Fibroblast of gingiva (primary cell): ENCODE data around the gene HYAL3.

Source experiments
- DNase-seq: peaks from one replicate; pipeline ENCODE4 v3.0.0-alpha.2; 2011; ENCODE audit warnings: low read depth

HYAL3 gene

GRCh38 chr3:50298836-50299637 is at the start of gene HYAL3, which contains the start of gene NAA80:
HYAL3 (minus strand) TSS chr3:50299405; CDS start chr3:50295602, 3,803 bp downstream.
NAA80 (minus strand) TSS chr3:50299405; CDS start chr3:50297463, 1,942 bp downstream.
- peak; percentile 100 for DNase-seq

- DNase-seq: peak; percentile 52
Observed at GRCh38 chr3:50347187-50347813, 48.1 kb upstream of the HYAL3 start.

GRCh38 chr3:50345586-50346234 is 46.5 kb upstream of the HYAL3 start, which contains the start of gene ZMYND10:
ZMYND10 (minus strand) TSS chr3:50345732; CDS start chr3:50345579, 153 bp downstream.
- peak; percentile 29 for DNase-seq

DNA sequence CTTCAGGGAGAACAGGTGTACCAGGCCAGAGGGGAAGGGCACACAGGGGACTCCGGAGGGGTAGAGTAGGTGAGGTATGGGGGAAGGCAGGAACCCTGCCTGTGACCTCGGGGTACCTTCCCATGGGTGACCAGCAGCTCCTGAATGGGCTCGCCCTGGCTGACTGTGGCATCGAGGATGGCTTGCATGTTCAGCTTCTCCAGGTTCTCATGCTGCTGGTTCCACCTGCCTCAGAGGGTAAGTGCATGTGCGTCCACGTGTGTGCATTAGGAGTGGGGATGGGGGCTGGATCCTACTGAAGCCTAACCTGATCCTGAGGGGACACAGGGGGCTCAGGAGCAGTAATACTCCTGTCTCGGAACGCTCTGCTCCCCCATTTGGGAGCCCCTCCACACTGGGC is 45.8 kb upstream of the HYAL3 start:
- no peak for DNase-seq

GRCh38 chr3:50342813-50343633 is 43.8 kb upstream of the HYAL3 start:
- DNase-seq: no peak

- no peak for DNase-seq
Observed at GRCh38 chr3:50341996-50342650, 42.9 kb upstream of the HYAL3 start.

DNA sequence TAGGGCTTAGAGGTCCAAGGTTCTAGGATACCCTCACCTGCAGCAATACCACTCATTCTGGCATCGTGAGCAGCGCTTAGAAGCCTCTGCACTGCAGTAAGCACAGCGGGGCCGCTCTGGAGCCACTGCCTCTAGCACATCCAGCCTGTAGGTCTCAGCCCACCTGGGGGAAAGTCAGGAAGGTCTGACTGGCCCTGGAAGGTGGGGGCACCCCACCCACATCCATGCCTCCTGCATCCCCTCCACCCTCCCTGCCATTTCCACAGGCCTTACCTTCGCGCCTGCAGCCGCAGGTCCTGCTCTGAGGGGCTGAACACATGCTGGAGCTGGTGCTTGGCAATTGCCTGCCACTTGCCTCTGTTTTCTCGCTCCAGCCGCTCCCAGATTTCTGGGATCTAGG is 42.3 kb upstream of the HYAL3 start:
- DNase-seq: no peak

- DNase-seq: peak; percentile 66
Observed at GRCh38 chr3:50340448-50341329, 41.5 kb upstream of the HYAL3 start, which contains the start of gene RASSF1. RASSF1 (minus strand) TSS chr3:50340836; CDS start chr3:50340805, 31 bp downstream.

DNA sequence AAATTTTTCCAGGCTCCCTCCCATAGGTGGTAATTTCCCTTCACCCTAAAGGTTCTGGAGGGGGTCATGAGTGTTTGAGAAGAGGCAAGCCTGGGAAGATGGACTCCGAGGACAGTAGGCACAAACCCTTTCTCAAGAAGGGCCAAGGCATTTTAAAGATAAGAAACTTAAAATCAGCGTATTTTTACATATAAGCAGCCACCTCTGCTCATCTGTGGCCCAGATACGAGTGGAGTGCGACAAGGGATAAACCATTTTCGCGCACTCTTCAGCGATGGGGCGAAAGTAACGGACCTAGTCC is 40.9 kb upstream of the HYAL3 start:
- no peak for DNase-seq

DNA sequence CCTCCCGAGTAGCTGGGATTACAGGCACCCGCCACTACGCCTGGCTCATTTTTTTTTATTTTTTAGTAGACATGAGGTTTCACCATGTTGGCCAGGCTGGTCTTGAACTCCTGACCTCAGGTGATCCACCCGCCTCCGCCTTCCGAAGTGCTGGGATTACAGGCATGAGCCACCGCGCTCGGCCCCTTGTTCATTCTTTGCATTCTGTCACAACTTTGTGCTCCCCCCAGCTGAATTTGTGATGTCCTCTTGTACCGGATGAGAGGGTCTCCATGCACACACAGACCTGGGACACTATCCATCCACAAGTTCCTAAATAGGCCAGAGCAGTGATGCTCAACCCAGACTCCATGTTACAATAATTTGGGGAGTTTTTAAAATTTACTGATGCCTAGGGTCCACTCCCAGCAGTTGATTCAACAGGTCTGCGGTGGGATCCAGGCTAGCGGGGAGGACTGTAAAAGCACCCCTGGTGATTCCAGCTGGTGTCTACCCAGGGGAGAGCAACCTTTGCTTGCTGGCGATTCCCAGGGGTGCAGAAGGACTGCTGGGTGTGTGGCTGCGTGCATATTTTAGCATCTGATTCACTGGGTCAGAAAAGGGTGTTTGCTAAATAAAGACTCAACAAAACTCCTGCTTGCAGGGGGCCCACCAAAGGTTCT is 40.4 kb upstream of the HYAL3 start:
- DNase-seq: peak; percentile 45

GRCh38 chr3:50338965-50339364 is 39.8 kb upstream of the HYAL3 start:
- no peak for DNase-seq

- DNase-seq: peak; percentile 100
Observed at GRCh38 chr3:50337175-50337861, 38.1 kb upstream of the HYAL3 start.

DNA sequence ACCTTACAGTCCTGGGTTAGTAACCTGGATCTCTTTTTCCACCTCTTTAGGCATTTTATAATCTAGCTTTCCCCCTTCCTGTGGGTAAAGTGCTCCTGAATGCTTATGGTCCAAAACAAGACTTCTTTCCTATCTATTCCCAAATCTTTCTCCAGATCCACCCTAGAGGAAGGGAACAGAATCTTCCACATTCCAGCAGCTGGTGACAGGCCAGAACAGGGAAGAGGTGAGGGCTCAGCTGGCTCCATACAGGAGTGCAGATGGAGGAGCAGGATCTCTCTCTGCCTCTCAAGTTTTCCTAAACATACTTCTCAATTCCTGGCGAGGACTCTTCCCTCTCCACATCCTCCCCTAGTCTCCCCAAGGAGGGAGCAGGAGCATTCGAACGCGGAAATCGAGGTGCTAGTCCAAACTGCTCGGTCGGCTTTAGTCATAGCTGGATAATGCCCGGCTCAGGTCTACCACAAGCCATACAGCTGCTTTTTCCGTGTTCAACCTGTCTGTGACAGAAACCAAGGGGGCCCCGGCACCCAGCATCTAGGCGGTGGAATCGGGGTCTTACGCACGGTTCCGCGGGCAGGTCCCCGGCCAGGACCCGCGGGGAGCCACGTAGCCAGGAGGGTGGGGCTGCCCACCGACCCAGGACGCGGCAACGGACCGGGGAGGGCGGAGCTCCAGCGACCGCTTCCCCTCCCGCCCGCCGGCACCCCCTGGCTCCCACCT is 37.4 kb upstream of the HYAL3 start:
- no peak for DNase-seq

- DNase-seq: no peak
Observed at GRCh38 chr3:50334339-50335075, 35.3 kb upstream of the HYAL3 start.

DNA sequence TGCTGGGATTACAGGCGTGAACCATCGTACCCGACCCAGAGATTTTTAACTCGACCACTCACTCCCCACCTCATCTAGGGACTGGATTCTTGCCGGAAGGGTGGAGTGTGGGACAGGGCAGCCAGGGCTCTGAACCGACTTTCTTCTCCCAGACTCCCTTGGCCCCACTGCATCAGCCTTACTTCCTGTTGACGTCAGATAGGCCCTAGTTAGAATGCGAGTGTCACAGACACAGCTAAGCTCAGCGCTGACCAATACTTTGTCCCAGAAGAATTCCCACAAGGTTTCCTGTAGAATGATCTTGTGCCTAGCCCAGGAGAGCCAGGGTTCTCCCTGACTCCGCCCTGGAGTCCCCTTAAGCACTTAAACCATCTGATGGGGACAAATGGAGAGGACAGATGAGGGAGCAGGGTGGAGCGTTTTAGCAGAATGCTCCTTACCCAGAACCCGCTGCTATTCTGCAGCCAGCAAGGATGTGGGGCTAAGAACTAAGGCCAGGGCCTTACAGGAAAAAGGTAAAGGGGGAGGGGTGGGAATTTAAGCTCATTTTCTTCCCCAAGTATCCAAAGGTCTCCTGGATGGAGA is 34.6 kb upstream of the HYAL3 start:
- DNase-seq: peak; percentile 59

DNA sequence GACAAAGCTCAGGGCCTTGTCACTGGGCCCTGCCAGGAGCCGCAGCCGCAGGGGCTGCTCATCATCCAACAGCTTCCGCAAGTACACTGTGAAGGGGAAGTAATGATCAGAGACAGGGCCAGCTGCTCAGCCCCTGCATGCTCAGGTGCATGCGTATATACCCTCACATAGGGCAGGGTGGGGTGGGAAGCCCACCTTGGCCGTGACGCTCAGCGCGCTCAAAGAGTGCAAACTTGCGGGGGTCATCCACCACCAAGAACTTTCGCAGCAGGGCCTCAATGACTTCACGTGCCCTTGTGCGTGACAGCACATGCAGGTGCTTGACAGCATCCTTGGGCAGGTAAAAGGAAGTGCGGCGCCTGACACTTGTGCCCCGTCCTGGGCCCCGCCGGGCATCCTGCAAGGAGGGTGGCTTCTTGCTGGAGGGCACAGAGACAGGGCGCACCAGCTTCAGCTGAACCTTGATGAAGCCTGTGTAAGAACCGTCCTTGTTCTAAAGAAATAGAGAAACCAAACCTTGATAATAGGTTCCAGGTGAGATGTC is 32.2 kb upstream of the HYAL3 start:
- no peak for DNase-seq

GRCh38 chr3:50330330-50330729 is 31.1 kb upstream of the HYAL3 start:
- DNase-seq: no peak
